GM19395 (cell line): ENCODE measurements around the gene INHBC.
"Not testable (repeated sequence)": the region's sequence is repeated elsewhere in the genome, so short reads cannot be mapped to it uniquely, and the experiment has no call there.

Experiments used
- ATAC-seq: cut with Tn5 transposase; IDR thresholded peaks from one replicate; pipeline ENCODE4 v1.9.1; 2021; ENCODE audit warnings: mild to moderate bottlenecking, moderate library complexity; ENCODE audit not compliant: unreplicated experiment

INHBC gene, protein sequence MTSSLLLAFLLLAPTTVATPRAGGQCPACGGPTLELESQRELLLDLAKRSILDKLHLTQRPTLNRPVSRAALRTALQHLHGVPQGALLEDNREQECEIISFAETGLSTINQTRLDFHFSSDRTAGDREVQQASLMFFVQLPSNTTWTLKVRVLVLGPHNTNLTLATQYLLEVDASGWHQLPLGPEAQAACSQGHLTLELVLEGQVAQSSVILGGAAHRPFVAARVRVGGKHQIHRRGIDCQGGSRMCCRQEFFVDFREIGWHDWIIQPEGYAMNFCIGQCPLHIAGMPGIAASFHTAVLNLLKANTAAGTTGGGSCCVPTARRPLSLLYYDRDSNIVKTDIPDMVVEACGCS

GRCh38 chr12:57434517-57435223 is at the start of gene INHBC:
Gene INHBC (plus strand): TSS chr12:57434784. CDS start chr12:57434887, 103 bp downstream.
- ATAC-seq, result no peak

DNA sequence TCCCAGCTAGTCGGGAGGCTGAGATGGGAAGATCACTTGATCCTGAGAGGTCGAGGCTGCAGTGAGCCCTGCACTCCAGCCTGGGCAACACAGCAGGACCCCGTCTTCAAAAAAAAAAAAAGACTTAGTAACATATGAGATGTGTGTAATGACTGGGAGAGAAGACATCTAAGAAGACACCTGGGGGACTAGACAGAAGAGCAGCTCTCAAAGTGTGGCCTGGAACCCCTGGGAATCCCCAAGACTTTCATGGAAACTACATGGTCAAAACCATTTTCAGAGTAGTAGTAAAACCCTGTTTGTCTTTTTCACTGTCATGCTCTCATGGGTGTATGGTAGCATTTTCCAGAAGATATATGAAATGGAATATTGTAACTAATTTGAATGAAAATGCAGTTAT is 49.0 kb upstream of the INHBC start:
- ATAC-seq, result no peak

GRCh38 chr12:57386187-57386720 is 48.3 kb upstream of the INHBC start:
- no peak for ATAC-seq

GRCh38 chr12:57388425-57388824 is 46.2 kb upstream of the INHBC start:
- no peak for ATAC-seq

DNA sequence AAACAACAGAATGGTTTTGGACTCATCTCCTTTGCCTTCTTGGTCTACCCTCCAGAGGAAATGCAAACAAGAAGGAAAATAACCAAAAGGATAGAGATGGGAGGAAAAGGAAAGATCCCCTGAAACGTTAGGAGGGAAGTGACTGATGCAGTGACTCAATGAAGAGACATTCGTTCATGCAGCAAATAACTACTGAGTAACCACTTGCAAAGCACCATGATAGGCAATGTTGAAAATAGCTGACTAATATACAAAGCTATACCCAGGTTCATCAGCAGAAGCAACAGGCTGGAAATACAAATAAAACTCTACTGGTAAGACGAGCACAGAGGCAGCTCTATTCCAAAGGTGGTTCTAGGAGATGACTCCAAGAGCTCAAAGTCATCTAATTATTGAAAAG is 45.6 kb upstream of the INHBC start:
- ATAC-seq, result no peak

- ATAC-seq, result no peak
These were observed 44.4 kb upstream of the INHBC start for GRCh38 chr12:57390174-57390573.

- no peak for ATAC-seq
These were observed 39.5 kb upstream of the INHBC start for GRCh38 chr12:57395121-57395520.

DNA sequence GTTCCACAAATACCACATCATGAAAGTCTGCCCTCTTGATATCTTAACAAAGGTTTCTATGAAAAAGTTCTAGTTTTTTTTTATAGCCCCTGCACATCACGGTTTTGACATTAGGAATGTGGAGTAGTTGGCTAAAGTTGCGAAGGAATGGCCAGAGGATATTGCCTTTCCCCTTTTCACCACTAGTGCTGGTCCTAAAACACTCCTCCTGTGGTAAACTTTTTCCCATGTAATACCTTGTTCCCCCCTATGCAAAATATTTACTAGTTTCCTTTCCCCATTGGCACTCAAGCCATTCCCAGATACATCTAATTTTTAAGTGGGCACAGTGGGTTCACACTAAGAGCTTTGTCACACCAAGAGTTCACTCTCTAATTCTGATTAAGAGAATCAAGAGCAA is 37.1 kb upstream of the INHBC start:
- no peak for ATAC-seq

DNA sequence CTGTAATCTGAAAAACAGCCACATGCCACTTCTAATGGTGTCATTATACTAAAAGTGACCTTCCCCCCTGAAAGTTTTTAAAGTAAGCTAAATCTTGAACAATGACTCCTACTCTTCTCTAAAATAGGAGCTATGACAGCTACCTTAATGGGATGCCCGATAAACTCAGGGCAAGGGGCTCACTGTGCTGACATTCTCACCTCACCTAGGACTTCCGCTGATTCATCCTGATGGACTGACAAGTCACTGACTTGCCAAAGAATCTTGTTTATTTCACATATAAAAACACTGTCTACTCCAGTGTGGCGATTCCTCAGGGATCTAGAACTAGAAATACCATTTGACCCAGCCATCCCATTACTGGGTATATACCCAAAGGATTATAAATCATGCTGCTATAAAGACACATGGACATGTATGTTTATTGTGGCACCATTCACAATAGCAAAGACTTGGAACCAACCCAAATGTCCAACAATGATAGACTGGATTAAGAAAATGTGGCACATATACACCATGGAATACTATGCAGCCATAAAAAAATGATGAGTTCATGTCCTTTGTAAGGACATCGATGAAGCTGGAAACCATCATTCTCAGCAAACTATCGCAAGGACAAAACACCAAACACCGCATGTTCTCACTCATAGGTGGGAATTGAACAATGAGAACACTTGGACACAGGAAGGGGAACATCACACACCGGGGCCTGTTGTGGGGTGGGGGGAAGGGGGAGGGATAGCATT is 34.7 kb upstream of the INHBC start:
- not testable (repeated sequence) for ATAC-seq

GRCh38 chr12:57401165-57401564 is 33.4 kb upstream of the INHBC start:
- no peak for ATAC-seq

GRCh38 chr12:57402156-57402555 is 32.4 kb upstream of the INHBC start:
- ATAC-seq, result not testable (repeated sequence)

GRCh38 chr12:57404966-57405640 is 29.5 kb upstream of the INHBC start:
- no peak for ATAC-seq

- ATAC-seq, result no peak
These were observed 24.1 kb upstream of the INHBC start for GRCh38 chr12:57410534-57410933.

GRCh38 chr12:57414160-57414559 is 20.4 kb upstream of the INHBC start:
- not testable (repeated sequence) for ATAC-seq

- ATAC-seq, result no peak
These were observed 19.5 kb upstream of the INHBC start for GRCh38 chr12:57415088-57415487.

- no peak for ATAC-seq
These were observed 18.3 kb upstream of the INHBC start for GRCh38 chr12:57416039-57416996.

DNA sequence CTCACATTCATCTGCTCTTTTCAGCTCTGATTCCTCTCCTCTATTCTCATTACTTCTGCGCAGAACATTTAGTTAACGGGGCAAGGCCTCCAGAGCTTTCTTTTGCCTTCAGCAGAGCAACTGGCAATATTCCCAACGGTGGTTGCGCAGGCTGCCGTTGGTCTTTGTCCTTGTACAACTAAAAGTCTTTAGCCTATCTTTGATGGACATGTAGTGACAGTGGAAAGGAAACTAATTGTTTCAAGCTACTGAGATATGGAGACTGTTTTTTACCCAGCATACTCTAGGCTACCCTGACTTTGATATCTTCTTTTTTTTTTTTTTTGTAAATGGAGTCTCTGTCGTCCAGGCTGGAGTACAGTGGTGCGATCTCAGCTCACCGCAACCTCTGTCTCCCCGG is 16.3 kb upstream of the INHBC start:
- ATAC-seq, result no peak

DNA sequence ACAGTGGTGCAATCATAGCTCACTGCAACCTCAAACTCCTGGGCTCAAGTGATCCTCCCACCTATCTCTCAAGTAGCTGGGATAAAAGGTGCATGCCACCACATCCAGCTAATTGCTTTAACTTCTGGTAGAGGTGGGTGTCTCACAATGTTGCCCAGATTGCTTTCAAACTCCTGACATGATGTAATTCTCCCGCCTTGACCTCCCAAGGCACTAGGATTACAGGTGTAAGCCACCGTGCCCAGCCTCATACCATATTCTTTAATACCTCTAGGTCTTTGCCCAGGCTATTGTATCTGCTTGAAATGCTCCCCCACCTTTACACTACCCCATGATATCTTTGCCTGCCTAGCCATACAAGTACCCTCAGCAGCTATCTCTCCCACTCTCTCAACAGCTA is 15.1 kb upstream of the INHBC start:
- no peak for ATAC-seq

DNA sequence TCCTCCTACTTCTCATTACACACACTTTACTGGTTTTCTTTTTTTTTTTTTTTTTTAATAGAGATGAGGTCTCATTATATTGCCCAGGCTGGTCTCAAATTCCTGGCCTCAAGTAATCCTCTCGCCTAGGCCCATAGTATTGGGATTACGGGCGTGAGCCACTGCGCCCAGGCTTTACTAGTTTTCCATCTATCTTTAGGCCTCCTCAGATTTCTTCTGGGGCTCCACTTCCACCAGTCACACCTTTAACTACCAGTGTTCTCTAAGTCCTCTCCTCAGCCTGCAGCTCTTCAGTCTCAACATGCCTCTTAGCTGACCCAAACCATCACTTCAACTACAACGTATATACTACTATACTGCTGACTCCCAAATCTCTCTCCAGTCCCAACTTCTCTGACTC is 14.1 kb upstream of the INHBC start:
- ATAC-seq, result no peak

DNA sequence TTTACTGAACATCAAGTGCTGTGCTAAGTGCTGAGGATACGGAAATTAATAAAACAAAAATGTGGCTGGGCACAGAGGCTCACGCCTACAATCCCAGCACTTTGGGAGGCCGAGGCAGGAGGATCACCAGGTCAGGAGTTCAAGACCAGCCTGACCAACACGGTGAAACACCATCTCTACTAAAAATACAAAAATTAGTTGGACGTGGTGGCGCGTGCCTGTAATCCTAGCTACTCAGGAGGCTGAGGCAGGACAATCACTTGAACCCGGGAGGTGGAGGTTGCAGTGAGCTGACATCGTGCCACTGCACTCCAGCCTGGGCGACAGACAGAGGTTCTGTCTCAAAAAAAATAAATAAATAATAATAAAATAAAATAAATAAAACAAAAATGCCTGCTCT is 7.6 kb upstream of the INHBC start:
- not testable (repeated sequence) for ATAC-seq
